Astrocyte (in vitro differentiated cells and primary cell): ENCODE results near the gene HSD17B12. TPM values are rescaled to one million over a fixed set of nuclear protein-coding genes. Genes with fewer than 3 reads are reported as not detected.
A peak's percentile ranks its signal among the peaks of the same experiment; 100 is the strongest.

ENCODE experiments used
- DNase-seq: peaks from one replicate; pipeline ENCODE4 v3.0.0-alpha.2; 2010; ENCODE audit warnings: low read depth
- FAIRE-seq: peaks from 2 replicates; lab custom pipeline; 2011; peaks lifted over from hg19 to GRCh38; lab: Jason Lieb, UNC
- H2AFZ ChIP-seq: 2 replicates; pipeline ENCODE4 v1.6.0; 2012; ENCODE audit warnings: low read depth, low read length, inconsistent platforms
- H3K27ac ChIP-seq: 2 replicates; pipeline ENCODE4 v1.5.1; 2011; ENCODE audit warnings: low read depth, low read length, inconsistent platforms
- H3K27me3 ChIP-seq: 2 replicates; pipeline ENCODE4 v1.6.0; 2011; ENCODE audit warnings: low read length, inconsistent platforms; ENCODE audit not compliant: insufficient read depth
- H3K36me3 ChIP-seq: 2 replicates; pipeline ENCODE4 v1.5.1; 2011; ENCODE audit warnings: low read length, inconsistent platforms; ENCODE audit not compliant: insufficient read depth
- H3K4me1 ChIP-seq: 2 replicates; pipeline ENCODE4 v1.5.1; 2011; ENCODE audit warnings: low read length, inconsistent platforms; ENCODE audit not compliant: insufficient read depth
- H3K4me2 ChIP-seq: 2 replicates; pipeline ENCODE4 v1.6.0; 2012; ENCODE audit warnings: low read length, inconsistent platforms
- H3K4me3 ChIP-seq: 2 replicates; pipeline ENCODE4 v1.5.1; 2011; ENCODE audit warnings: low read depth, mild to moderate bottlenecking, low read length, inconsistent platforms; ENCODE audit not compliant: insufficient read depth
- H3K79me2 ChIP-seq: 2 replicates; pipeline ENCODE4 v1.6.0; 2012; ENCODE audit warnings: mild to moderate bottlenecking, low read length, inconsistent platforms; ENCODE audit not compliant: insufficient read depth
- H3K9ac ChIP-seq: 2 replicates; pipeline ENCODE4 v1.6.0; 2012; ENCODE audit warnings: mild to moderate bottlenecking, low read length, inconsistent platforms
- H3K9me3 ChIP-seq: 2 replicates; pipeline ENCODE4 v1.5.1; 2012; ENCODE audit warnings: low read depth, mild to moderate bottlenecking, low read length, inconsistent platforms; ENCODE audit not compliant: insufficient read depth
- H4K20me1 ChIP-seq: 2 replicates; pipeline ENCODE4 v1.6.0; 2012; ENCODE audit warnings: low read length, inconsistent platforms; ENCODE audit not compliant: insufficient read depth
- H3K27ac Mint-ChIP-seq: one replicate; pipeline ENCODE4 v1.8.0; 2021; ENCODE audit warnings: mild to moderate bottlenecking, mixed read lengths; ENCODE audit not compliant: unreplicated experiment
- H3K27me3 Mint-ChIP-seq: one replicate; pipeline ENCODE4 v1.8.0; 2021; ENCODE audit warnings: low read depth, mixed read lengths; ENCODE audit not compliant: unreplicated experiment
- H3K36me3 Mint-ChIP-seq: one replicate; pipeline ENCODE4 v1.8.0; 2021; ENCODE audit warnings: low read depth, mixed read lengths; ENCODE audit not compliant: unreplicated experiment
- H3K4me1 Mint-ChIP-seq: one replicate; pipeline ENCODE4 v1.8.0; 2021; ENCODE audit warnings: low read depth, mixed read lengths; ENCODE audit not compliant: unreplicated experiment
- H3K4me3 Mint-ChIP-seq: one replicate; pipeline ENCODE4 v1.8.0; 2021; ENCODE audit warnings: mild to moderate bottlenecking, moderate library complexity, mixed read lengths; ENCODE audit not compliant: unreplicated experiment
- H3K9me3 Mint-ChIP-seq: one replicate; pipeline ENCODE4 v1.8.0; 2021; ENCODE audit warnings: mild to moderate bottlenecking, mixed read lengths; ENCODE audit not compliant: unreplicated experiment
- CTCF ChIP-seq: IDR thresholded peaks from 2 replicates; pipeline ENCODE4 v1.5.1; 2011; ENCODE audit warnings: low read depth, mild to moderate bottlenecking, inconsistent platforms, low read length, moderate library complexity; ENCODE audit not compliant: insufficient read depth
- EZH2 ChIP-seq: IDR thresholded peaks from 2 replicates; pipeline ENCODE4 v1.6.1; 2012; ENCODE audit warnings: mild to moderate bottlenecking, low read length, inconsistent platforms; ENCODE audit not compliant: insufficient read depth
- total RNA-seq: library from RNA; stranded (reverse); gene quantifications from 2 replicates; pipeline ENCODE4 v1.2.1, GENCODE V29; 2021

HSD17B12 gene
- total RNA-seq, 1 donor from 2014 or later: 132 TPM

GRCh38 chr11:43904742-43905535 lies 224.4 kb downstream of the HSD17B12 start:
- H3K36me3 ChIP-seq: peaks cover 9% of the 10 kb centered on the region
- DNase-seq: peak; percentile 63
- H3K27ac Mint-ChIP-seq: no peak overlapping the region

DNA sequence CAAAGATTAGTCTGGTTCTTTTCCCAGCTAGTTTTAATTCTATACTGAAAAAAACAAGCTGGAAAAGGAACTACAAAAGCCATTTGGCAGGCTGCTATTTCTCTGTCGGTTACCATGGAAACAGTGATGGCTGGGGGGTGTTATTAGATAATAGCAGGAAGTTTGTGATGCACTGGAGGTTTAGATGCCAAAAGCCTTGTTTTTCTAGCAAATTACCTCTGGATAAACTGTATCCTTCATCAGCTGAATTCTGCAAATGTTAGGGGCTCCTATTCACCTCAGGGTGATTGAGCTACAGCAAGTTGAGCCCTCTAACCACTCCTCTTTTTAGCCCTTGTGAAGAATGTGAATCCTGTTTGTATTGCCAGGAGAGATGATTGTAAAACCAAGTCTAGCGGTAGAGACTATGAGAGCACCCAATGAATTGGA lies 225.3 kb downstream of the HSD17B12 start:
- Mint-ChIP-seq H3K27ac (no peak overlapping the region), H3K36me3 (peaks cover 4% of the 10 kb centered on the region), H3K9me3 (peaks cover 1% of the 10 kb centered on the region), H3K4me1 (no peaks in the 10 kb centered on the region), H3K4me3 (no peak overlapping the region), H3K27me3 (no peaks in the 10 kb centered on the region)
- no peak for FAIRE-seq
- DNase-seq: peak; percentile 52
- Histone ChIP-seq H3K4me2 (peak overlapping the region; percentile 58), H3K27me3 (no peaks in the 10 kb centered on the region), H3K36me3 (peaks cover 13% of the 10 kb centered on the region), H3K4me3 (no peak overlapping the region), H3K9ac (peak overlapping the region; percentile 57), H3K9me3 (no peaks in the 10 kb centered on the region), H3K27ac (peak overlapping the region; percentile 28), H2AFZ (no peak overlapping the region), H3K4me1 (peaks cover 16% of the 10 kb centered on the region), H4K20me1 (peaks cover 32% of the 10 kb centered on the region), H3K79me2 (peaks cover 6% of the 10 kb centered on the region)
- TF ChIP-seq CTCF: no peak
- TF ChIP-seq EZH2: no peak

More at GRCh38 chr11:43904742-43905535, 224.4 kb downstream of the HSD17B12 start:
- Mint-ChIP-seq H3K27me3 (no peaks in the 10 kb centered on the region), H3K9me3 (peaks cover 1% of the 10 kb centered on the region), H3K4me1 (no peaks in the 10 kb centered on the region), H3K36me3 (peaks cover 3% of the 10 kb centered on the region), H3K4me3 (no peak overlapping the region)
- H3K27me3 ChIP-seq: no peaks in the 10 kb centered on the region
- H4K20me1 ChIP-seq: peaks cover 32% of the 10 kb centered on the region
- H3K4me1 ChIP-seq: peaks cover 16% of the 10 kb centered on the region
- FAIRE-seq: no peak
- peak overlapping the region; percentile 31 for H2AFZ ChIP-seq
- H3K4me2 ChIP-seq: peak overlapping the region; percentile 58
- no peaks in the 10 kb centered on the region for H3K9me3 ChIP-seq
- H3K4me3 ChIP-seq: no peak overlapping the region
- peak overlapping the region; percentile 57 for H3K9ac ChIP-seq
- H3K27ac ChIP-seq: peak overlapping the region; percentile 28
- TF ChIP-seq CTCF (no peak), EZH2 (no peak)
- peaks cover 6% of the 10 kb centered on the region for H3K79me2 ChIP-seq

Other genes starting within 250 kb of the HSD17B12 start
- gene ALKBH3, start 200.1 kb downstream of the HSD17B12 start, total RNA-seq: 24.8 and 30.5 TPM in 2 replicates